ENCODE data around the gene SIRPB1.
"Not testable (repeated sequence)": the region's sequence is repeated elsewhere in the genome, so short reads cannot be mapped to it uniquely, and the experiment has no call there.

Gene SIRPB1

GRCh38 chr20:1619861-1620444, at the start of gene SIRPB1:
Gene SIRPB1, minus strand, starts transcription at chr20:1620009. Its CDS starts 65 bp downstream, at chr20:1619944.
- DNase-seq = no peak

DNA sequence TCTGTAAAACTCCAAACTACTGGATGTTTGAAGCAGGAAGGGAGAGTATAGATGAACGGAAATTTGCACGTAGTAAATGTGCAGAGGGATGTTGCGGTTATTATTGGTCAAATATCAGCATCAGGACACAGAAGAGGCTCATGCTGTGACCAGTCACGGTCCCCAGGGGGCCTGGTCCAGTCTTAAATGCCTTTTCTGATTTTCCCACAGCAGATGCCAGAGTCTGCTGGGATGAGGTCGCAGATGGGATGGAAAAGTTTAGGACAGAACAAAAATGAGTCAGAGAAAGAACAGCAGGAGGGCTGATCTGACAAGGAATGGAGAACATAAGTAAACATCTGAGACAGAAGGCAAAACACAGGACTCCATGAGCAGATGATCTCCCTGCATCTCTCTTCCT, 49.5 kb upstream of the SIRPB1 start:
- no peak for DNase-seq

DNA sequence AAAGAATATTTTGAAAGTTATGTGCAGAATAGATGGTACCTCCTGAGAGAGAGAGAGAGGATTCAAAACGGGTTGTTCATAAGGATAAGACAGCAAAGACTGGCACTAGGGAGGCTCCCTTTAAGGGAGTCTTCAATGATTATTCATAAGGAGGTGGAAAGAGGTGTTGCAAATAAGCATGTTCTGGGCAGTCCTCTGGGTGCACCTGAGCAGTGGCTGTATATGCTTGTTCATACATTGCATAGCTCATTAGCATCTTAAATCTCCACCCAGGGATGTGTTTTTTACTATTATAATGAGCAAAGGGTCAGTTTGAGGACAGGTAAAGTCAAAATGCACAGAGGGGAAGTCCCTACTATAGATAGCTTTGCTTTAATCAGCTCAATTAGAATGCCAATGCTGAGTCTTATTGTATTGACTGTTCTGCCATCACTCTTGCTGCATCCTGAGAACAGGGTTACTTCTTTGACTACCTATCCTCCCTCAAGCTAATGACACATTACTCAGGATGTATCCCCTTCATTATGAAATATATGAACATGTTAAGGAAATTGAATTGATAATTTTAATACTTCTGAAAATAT, 47.8 kb upstream of the SIRPB1 start:
- no peak for DNase-seq

- DNase-seq = no peak
Observed at GRCh38 chr20:1666802-1667201, 47.0 kb upstream of the SIRPB1 start.

DNA sequence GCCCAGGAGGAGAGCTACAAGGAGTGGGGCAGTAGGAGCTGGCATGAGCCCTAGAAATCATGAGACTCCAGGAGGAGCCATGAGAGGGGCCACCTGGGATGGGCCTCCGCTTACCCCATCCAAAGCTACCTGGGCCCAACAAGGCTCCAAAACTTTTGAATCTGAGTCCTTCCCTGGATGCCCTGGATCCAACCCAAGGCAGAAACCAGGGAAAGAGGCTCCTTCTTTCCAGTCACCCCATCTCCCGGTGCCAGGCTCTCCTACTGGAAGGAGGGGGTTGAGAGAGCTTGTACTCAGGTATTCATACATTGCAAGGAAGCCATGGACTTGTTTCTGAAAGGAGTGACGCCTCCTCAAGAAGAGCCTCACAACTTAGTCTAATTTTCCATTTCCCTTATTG, 45.5 kb upstream of the SIRPB1 start:
- DNase-seq = no peak

DNA sequence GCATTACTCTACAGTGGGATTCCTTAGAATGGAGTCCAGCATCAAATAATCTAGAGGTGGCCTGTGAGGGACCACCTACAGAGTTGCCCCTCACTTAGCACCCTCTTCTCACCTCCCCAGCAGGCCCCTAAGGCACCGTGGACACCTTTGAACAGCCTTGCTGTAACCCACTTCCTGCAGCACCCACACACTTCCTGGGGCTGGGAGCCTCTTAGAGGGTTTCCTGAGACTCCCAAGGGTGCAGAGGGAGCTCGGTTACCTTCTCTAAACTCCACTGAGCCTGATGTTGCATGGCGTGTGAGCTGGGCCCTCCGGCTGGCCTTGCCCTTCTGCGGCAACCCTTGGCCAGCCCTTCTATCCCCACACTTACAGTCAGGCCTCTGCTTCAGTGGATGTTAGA, 45.1 kb upstream of the SIRPB1 start:
- no peak for DNase-seq

DNA sequence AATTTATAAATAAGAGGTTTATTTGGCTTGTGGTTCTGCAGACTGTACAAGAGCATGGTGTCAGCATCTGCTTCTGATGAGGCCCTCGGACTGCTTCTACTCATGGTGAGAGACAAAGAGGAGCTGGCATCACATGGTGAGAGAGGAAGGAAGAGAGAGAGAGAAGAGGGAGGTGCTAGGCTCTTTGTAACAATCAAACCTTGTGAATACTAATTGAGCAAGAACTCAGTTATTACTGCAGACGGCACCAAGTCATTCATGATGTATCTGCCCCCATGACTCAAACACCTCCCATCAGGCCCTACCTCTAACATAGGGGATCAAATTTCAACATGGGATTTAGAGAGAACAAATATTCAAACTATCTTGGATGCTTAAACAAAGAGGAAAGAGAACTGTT, 44.1 kb upstream of the SIRPB1 start:
- DNase-seq = no peak

- no peak for DNase-seq
Observed at GRCh38 chr20:1661542-1662299, 41.9 kb upstream of the SIRPB1 start.

DNA sequence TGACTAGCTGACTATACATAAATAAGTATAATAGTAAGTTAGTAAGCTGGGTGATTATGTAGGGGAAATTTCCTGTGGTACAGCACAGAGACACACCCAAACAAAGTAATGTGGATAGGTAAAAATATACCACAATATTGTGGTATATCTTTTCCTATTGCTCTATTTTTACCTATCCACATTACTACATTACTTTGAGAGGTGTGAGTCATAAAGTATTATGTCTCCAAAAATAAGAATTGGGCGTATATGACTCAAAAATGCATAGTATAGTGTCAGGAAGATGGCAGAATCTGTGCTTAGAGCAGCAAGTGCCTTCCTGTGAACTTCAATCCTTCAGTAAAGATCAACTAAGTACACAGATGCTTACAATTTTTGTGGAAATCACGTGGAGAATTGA, 40.4 kb upstream of the SIRPB1 start:
- DNase-seq = no peak

- DNase-seq = no peak
Observed at GRCh38 chr20:1657556-1658334, 37.9 kb upstream of the SIRPB1 start, which contains the start of gene SIRPG. Gene SIRPG, minus strand, starts transcription at chr20:1657779. Its CDS starts 65 bp downstream, at chr20:1657714.

DNA sequence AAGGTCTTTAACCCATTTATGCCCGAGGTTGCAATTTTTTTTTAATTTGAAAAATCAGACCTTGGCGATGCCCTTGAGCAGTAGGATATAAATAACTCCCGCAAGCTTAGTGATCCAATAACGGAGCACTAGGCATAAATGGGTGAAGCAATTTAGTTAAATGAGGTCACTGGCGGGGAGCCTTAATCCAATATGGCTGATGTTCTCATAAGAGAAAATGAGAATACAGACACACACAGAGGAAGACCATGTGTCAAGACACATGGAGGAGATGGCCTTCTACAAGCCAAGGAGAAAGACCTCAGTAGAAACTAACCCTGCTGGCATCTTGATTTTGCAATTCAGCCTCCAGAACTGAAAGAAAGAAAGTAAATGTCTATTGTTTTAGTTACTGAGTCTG, 37.0 kb upstream of the SIRPB1 start:
- no peak for DNase-seq

GRCh38 chr20:1654996-1655395, 35.2 kb upstream of the SIRPB1 start:
- DNase-seq = no peak

- DNase-seq = no peak
Observed at GRCh38 chr20:1652960-1653359, 33.2 kb upstream of the SIRPB1 start.

DNA sequence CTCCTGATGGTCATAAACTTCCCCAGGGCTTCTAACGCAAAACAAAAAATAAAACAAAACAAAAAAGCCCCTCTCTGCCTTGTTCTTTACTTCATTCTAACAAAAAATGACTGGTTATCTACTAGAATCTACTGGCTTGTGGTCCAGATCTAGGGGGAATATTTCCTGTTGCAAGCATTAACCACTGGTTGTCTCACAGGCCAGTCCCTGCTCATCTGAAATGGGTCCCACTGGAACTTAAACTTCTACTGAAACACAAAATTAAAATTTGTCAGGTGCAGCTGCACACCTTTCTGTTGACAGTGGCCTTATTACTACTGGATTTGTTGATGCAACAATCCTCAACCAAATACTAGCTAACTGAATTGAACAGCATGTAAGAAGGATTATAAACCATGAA, 32.3 kb upstream of the SIRPB1 start:
- no peak for DNase-seq

GRCh38 chr20:1651268-1652058, 31.7 kb upstream of the SIRPB1 start:
- DNase-seq = no peak

DNA sequence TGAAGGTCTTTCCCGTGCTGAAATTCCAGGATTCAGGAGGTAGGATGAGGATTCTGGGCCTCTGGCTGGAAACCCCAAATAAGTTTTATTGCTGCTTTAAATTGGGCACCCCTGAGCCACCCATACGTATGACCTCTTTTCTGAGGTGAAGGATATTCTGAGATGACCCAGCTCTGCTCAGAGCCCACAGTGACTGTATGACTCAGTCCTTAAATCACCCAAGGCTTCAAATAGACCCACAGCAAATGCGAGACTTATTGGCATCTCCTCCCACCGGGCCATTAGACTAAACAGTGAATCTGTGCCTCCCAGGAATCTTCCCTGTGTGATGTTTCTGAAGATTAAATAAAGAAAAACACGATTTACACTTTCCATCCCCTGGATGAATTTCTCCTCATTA, 28.3 kb upstream of the SIRPB1 start:
- no peak for DNase-seq

- no peak for DNase-seq
Observed at GRCh38 chr20:1646975-1647431, 27.2 kb upstream of the SIRPB1 start.

- DNase-seq = no peak
Observed at GRCh38 chr20:1644101-1644962, 24.5 kb upstream of the SIRPB1 start.

GRCh38 chr20:1638643-1639042, 18.8 kb upstream of the SIRPB1 start:
- DNase-seq = not testable (repeated sequence)

DNA sequence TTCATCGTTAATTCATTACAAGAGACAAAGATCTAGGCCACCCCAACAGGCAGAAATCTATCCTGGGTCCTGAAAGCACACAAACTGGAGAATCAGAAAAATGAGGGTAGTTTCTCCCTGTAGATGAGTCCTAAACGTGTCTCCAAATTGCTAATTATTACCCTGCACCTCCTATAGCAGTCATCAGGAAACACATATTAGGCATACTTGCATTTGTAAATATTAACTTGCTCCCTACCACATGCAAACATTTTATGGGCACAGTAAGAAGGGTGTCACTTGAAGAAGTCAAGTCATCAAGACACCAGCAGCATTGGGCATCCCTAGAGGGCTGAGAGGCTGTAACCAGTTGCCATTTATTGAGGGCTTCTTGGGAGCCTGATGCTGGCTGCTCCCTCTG, 17.9 kb upstream of the SIRPB1 start:
- no peak for DNase-seq

GRCh38 chr20:1637226-1637625, 17.4 kb upstream of the SIRPB1 start:
- DNase-seq = no peak

- DNase-seq = no peak
Observed at GRCh38 chr20:1636621-1637020, 16.8 kb upstream of the SIRPB1 start.
